HepG2 (cell line): Measurements from ENCODE around the gene PPP1R18. TPM values are rescaled to one million over a fixed set of nuclear protein-coding genes. Genes with fewer than 3 reads are reported as not detected.

Experiments used
- ARID5B ChIP-seq: IDR thresholded peaks from 2 replicates; pipeline ENCODE4 v1.4.0; 2020; ENCODE audit warnings: mild to moderate bottlenecking, missing genetic modification reagents
- ARNT ChIP-seq: fragments of 450-650 bp; IDR thresholded peaks from 2 replicates; pipeline ENCODE4 v1.6.1; 2017
- CCDC6 ChIP-seq: sonication (generic); formaldehyde crosslinking; IDR thresholded peaks from 2 replicates; pipeline ENCODE4 v1.8.1; 2022; ENCODE audit warnings: mild to moderate bottlenecking, missing genetic modification reagents, moderate library complexity
- CSRNP1 ChIP-seq: sonication (generic); formaldehyde crosslinking; IDR thresholded peaks from 2 replicates; pipeline ENCODE4 v1.8.1; 2023; ENCODE audit warnings: mild to moderate bottlenecking, missing genetic modification reagents
- GFI1 ChIP-seq: sonication (generic); formaldehyde crosslinking; IDR thresholded peaks from 2 replicates; pipeline ENCODE4 v1.5.0; 2020; ENCODE audit warnings: missing genetic modification reagents, mild to moderate bottlenecking, borderline replicate concordance
- HNF4A ChIP-seq: sonication (generic); formaldehyde crosslinking; IDR thresholded peaks from 2 replicates; pipeline ENCODE4 v1.4.0; 2020; ENCODE audit warnings: missing genetic modification reagents
- IRF2 ChIP-seq: IDR thresholded peaks from 2 replicates; pipeline ENCODE4 v1.6.1; 2018; ENCODE audit warnings: missing genetic modification reagents, missing compliant biosample characterization
- NAIF1 ChIP-seq: sonication (generic); formaldehyde crosslinking; IDR thresholded peaks from 2 replicates; pipeline ENCODE4 v1.5.0; 2020; ENCODE audit warnings: mild to moderate bottlenecking, missing genetic modification reagents, borderline replicate concordance
- NCOA1 ChIP-seq: sonication (generic); formaldehyde crosslinking; IDR thresholded peaks from 2 replicates; pipeline ENCODE4 v1.9.0; 2021; ENCODE audit warnings: missing genetic modification reagents
- PBX3 ChIP-seq: sonication (generic); formaldehyde crosslinking; IDR thresholded peaks from 2 replicates; pipeline ENCODE4 v1.8.1; 2023; ENCODE audit warnings: missing genetic modification reagents, inconsistent platforms, borderline replicate concordance
- PHF21A ChIP-seq: sonication (generic); formaldehyde crosslinking; IDR thresholded peaks from 2 replicates; pipeline ENCODE4 v1.5.0; 2020; ENCODE audit warnings: mild to moderate bottlenecking, missing genetic modification reagents
- RBM39 ChIP-seq: fragments of 200-400 bp; formaldehyde crosslinking; IDR thresholded peaks from one replicate; pipeline ENCODE4 v1.6.1; 2018; ENCODE audit warnings: antibody characterized with exemption, mild to moderate bottlenecking, low read depth, low read length; ENCODE audit not compliant: poor library complexity, severe bottlenecking
- RORA ChIP-seq: sonication (generic); formaldehyde crosslinking; IDR thresholded peaks from 2 replicates; pipeline ENCODE4 v1.5.0; 2020; ENCODE audit warnings: mild to moderate bottlenecking, missing genetic modification reagents, moderate library complexity
- SOX5 ChIP-seq: IDR thresholded peaks from 2 replicates; pipeline ENCODE4 v1.6.1; 2016; ENCODE audit warnings: borderline replicate concordance
- TIGD3 ChIP-seq: sonication (generic); formaldehyde crosslinking; IDR thresholded peaks from 2 replicates; pipeline ENCODE4 v1.5.1; 2020; ENCODE audit warnings: mild to moderate bottlenecking, missing genetic modification reagents, borderline replicate concordance
- ZFX ChIP-seq: sonication (generic); formaldehyde crosslinking; IDR thresholded peaks from 2 replicates; pipeline ENCODE4 v1.4.0; 2020; ENCODE audit warnings: mild to moderate bottlenecking, low read depth, missing genetic modification reagents, moderate library complexity
- ZNF546 ChIP-seq: sonication (generic); formaldehyde crosslinking; conservative IDR thresholded peaks from 2 replicates; pipeline ENCODE4 v1.8.1; 2023; ENCODE audit warnings: mild to moderate bottlenecking, missing genetic modification reagents
- ZNF556 ChIP-seq: sonication (generic); formaldehyde crosslinking; IDR thresholded peaks from 2 replicates; pipeline ENCODE4 v1.4.0; 2020; ENCODE audit warnings: mild to moderate bottlenecking, missing genetic modification reagents, borderline replicate concordance
- ZNF563 ChIP-seq: sonication (generic); formaldehyde crosslinking; IDR thresholded peaks from 2 replicates; pipeline ENCODE4 v1.8.0; 2022; ENCODE audit warnings: mild to moderate bottlenecking, moderate library complexity, missing genetic modification reagents
- ZNF589 ChIP-seq: sonication (generic); formaldehyde crosslinking; conservative IDR thresholded peaks from 2 replicates; pipeline ENCODE4 v1.8.0; 2022; ENCODE audit warnings: mild to moderate bottlenecking, moderate library complexity, missing genetic modification reagents
- ZNF768 ChIP-seq: sonication (generic); formaldehyde crosslinking; IDR thresholded peaks from 2 replicates; pipeline ENCODE4 v1.4.0; 2020; ENCODE audit warnings: missing genetic modification reagents
- polyA plus RNA-seq, 8 experiments: library from polyadenylated mRNA; depleted of rRNA in 3 of 8; stranded (reverse) in 7 of 8; unstranded in 1 of 8; fragments of >200 nt; fragmentation: Illumina TruSeq in 4 of 8; extraction: Trizol in 4 of 8; gene quantifications; 2 replicates each; pipeline versions ENCODE4 v1.2.1 to v1.2.3, GENCODE V29; 2011 to 2016; ENCODE audit warnings: low read depth in 4 of 8, missing spikeins in 1 of 8, mixed read lengths in 1 of 8; ENCODE audit not compliant: insufficient read depth in 1 of 8
- total RNA-seq, 5 experiments: library from RNA; depleted of rRNA; stranded (reverse); fragments of >200 nt; fragmentation: Illumina TruSeq; extraction: Trizol; gene quantifications; 2 replicates each; pipeline ENCODE4 v1.2.3, GENCODE V29; 2016; ENCODE audit warnings: low read depth in 1 of 5

The PPP1R18 gene
- total and polyA plus RNA-seq, 2 of the 13 experiments (the other 11 are each of a cell fraction or from before 2014, with no cell fraction given): 4.9 to 9.2 TPM

GRCh38 chr6:30720738-30721197, 34.3 kb upstream of the PPP1R18 start (continued):
- TF ChIP-seq NCOA1 (CRISPR knock-in tag): no peak
- TF ChIP-seq ZNF589 (CRISPR knock-in tag): no peak
- TF ChIP-seq IRF2 (CRISPR knock-in tag): no peak
- no peak for TF ChIP-seq PBX3
- 0 out of 2 replicates have a peak, but pooled peaks have one; percentile 8 for TF ChIP-seq HNF4A (CRISPR knock-in tag)
- TF ChIP-seq SOX5 (CRISPR knock-in tag): no peak
- TF ChIP-seq ZFX (CRISPR knock-in tag): 0 out of 2 replicates have a peak, but pooled peaks have one; percentile 3
- TF ChIP-seq ARNT: no peak
- no peak for TF ChIP-seq CSRNP1 (CRISPR knock-in tag)
- TF ChIP-seq PHF21A (CRISPR knock-in tag): peak; percentile 57
- 0 out of 2 replicates have a peak, but pooled peaks have one; percentile 16 for TF ChIP-seq NAIF1 (CRISPR knock-in tag)
- TF ChIP-seq ZNF546 (CRISPR knock-in tag): no peak
- peak; percentile 54; the same call in 1 of the 2 replicates for TF ChIP-seq ZNF768
- no peak for TF ChIP-seq ZNF563 (CRISPR knock-in tag)
- no peak for TF ChIP-seq RORA (CRISPR knock-in tag)
- no peak for TF ChIP-seq CCDC6
- no peak for TF ChIP-seq ZNF556 (CRISPR knock-in tag)
- peak; percentile 25 for TF ChIP-seq RBM39
- TF ChIP-seq TIGD3 (CRISPR knock-in tag): no peak
- TF ChIP-seq GFI1 (CRISPR knock-in tag): 0 out of 2 replicates have a peak, but pooled peaks have one; percentile 4
- TF ChIP-seq ARID5B (CRISPR knock-in tag): no peak
